Astrocyte (in vitro differentiated cells and primary cell): Measurements from ENCODE around the gene GFOD1.

Source experiments
- EZH2 ChIP-seq: IDR thresholded peaks from 2 replicates; pipeline ENCODE4 v1.6.1; 2012; ENCODE audit warnings: mild to moderate bottlenecking, low read length, inconsistent platforms; ENCODE audit not compliant: insufficient read depth
- TF ChIP-seq, protein P1 (sequence below): IDR thresholded peaks from 2 replicates; pipeline ENCODE4 v1.5.1; 2011; ENCODE audit warnings: low read depth, mild to moderate bottlenecking, inconsistent platforms, low read length, moderate library complexity; ENCODE audit not compliant: insufficient read depth

DNA sequence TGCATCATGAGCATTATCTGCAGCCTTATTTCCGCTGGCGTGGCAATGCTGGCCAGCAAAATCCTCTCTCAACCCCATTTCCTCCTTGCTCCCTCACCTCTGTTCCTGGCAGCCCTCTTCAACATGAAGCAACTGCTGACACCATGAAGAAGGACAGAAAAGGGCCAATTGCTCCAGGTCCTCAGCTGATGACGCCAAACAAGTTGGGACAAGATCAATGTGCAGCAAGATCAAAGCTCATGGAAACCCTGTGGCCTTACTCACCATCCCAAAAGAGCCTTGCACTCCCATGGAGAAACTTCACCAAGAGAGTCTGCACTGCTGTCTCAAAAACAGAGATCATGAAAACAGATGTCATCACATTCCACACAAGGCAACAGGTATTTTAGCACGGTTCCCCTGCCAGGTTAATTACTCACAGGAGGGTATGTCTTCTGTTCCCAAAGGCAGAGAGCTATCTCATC, 7.4 kb downstream of the GFOD1 start:
- TF ChIP-seq, protein P1, sequence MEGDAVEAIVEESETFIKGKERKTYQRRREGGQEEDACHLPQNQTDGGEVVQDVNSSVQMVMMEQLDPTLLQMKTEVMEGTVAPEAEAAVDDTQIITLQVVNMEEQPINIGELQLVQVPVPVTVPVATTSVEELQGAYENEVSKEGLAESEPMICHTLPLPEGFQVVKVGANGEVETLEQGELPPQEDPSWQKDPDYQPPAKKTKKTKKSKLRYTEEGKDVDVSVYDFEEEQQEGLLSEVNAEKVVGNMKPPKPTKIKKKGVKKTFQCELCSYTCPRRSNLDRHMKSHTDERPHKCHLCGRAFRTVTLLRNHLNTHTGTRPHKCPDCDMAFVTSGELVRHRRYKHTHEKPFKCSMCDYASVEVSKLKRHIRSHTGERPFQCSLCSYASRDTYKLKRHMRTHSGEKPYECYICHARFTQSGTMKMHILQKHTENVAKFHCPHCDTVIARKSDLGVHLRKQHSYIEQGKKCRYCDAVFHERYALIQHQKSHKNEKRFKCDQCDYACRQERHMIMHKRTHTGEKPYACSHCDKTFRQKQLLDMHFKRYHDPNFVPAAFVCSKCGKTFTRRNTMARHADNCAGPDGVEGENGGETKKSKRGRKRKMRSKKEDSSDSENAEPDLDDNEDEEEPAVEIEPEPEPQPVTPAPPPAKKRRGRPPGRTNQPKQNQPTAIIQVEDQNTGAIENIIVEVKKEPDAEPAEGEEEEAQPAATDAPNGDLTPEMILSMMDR: no peak
- TF ChIP-seq EZH2: no peak
